K562 (cell line): Measurements from ENCODE around the gene ARID4B. TPM values are rescaled to one million over a fixed set of nuclear protein-coding genes. Genes with fewer than 3 reads are reported as not detected.

Experiments used
- CEBPZ ChIP-seq: fragments of 150-350 bp; IDR thresholded peaks from 2 replicates; pipeline ENCODE4 v1.6.1; 2014; ENCODE audit warnings: low read depth, mild to moderate bottlenecking, low read length, borderline replicate concordance
- FOSL1 ChIP-seq: fragments of 200-800 bp; sonication (Bioruptor generic); conservative IDR thresholded peaks from 2 replicates; pipeline ENCODE4 v1.6.1; 2016; ENCODE audit warnings: missing genetic modification characterization, missing compliant biosample characterization
- HCFC1 ChIP-seq: IDR thresholded peaks from 2 replicates; pipeline ENCODE4 v1.6.1; 2012; ENCODE audit warnings: low read depth, low read length, improper control_type of control experiment
- HNRNPLL ChIP-seq: fragments of 200-400 bp; formaldehyde crosslinking; IDR thresholded peaks from 2 replicates; pipeline ENCODE4 v1.6.1; 2017; ENCODE audit warnings: low read length, low read depth, mild to moderate bottlenecking; ENCODE audit not compliant: poor library complexity, severe bottlenecking
- MTA2 ChIP-seq: fragments of 450-650 bp; IDR thresholded peaks from 2 replicates; pipeline ENCODE4 v1.6.1; 2016; ENCODE audit warnings: low read depth
- NCOA4 ChIP-seq: fragments of 450-650 bp; IDR thresholded peaks from 2 replicates; pipeline ENCODE4 v1.6.1; 2018; ENCODE audit warnings: mild to moderate bottlenecking; ENCODE audit not compliant: partially characterized antibody
- PRMT5 ChIP-seq: sonication (generic); formaldehyde crosslinking; IDR thresholded peaks from 2 replicates; pipeline ENCODE4 v1.5.0; 2020; ENCODE audit warnings: missing genetic modification reagents
- SMC3 ChIP-seq: conservative IDR thresholded peaks from 2 replicates; pipeline ENCODE4 v1.6.1; 2011; ENCODE audit warnings: low read depth, low read length, improper control_type of control experiment; ENCODE audit not compliant: insufficient read depth
- ZBED1 ChIP-seq: IDR thresholded peaks from 2 replicates; pipeline ENCODE4 v1.6.1; 2014
- ZBTB1 ChIP-seq: sonication (generic); formaldehyde crosslinking; IDR thresholded peaks from 2 replicates; pipeline ENCODE4 v1.8.1; 2023; ENCODE audit warnings: missing genetic modification reagents, low read depth, mild to moderate bottlenecking, borderline replicate concordance
- ZC3H8 ChIP-seq: fragments of 450-650 bp; IDR thresholded peaks from 2 replicates; pipeline ENCODE4 v1.6.1; 2017
- ZNF134 ChIP-seq: fragments of 250-450 bp; sonication (Bioruptor Pico); conservative IDR thresholded peaks from 2 replicates; pipeline ENCODE4 v1.4.0; 2020
- ZNF384 ChIP-seq: IDR thresholded peaks from 2 replicates; pipeline ENCODE4 v1.6.1; 2012; ENCODE audit warnings: low read depth, low read length, improper control_type of control experiment
- ZNF584 ChIP-seq: fragments of 200-800 bp; sonication (Bioruptor generic); IDR thresholded peaks from 2 replicates; pipeline ENCODE4 v1.6.1; 2016; ENCODE audit warnings: low read depth, mild to moderate bottlenecking, missing genetic modification characterization, missing compliant biosample characterization
- ZNF785 ChIP-seq: fragments of 250-450 bp; sonication (Bioruptor Pico); IDR thresholded peaks from 2 replicates; pipeline ENCODE4 v1.4.0; 2020; ENCODE audit warnings: mild to moderate bottlenecking
- polyA plus RNA-seq, 8 experiments: library from polyadenylated mRNA; depleted of rRNA in 4 of 8; stranded (reverse) in 5 of 8; unstranded in 3 of 8; fragments of >200 nt; fragmentation: Nextera tagmentation in 2 of 8; fragmentation: Illumina TruSeq in 1 of 8; extraction: Ambion mirVana in 2 of 8; extraction: Trizol in 1 of 8; gene quantifications; 2 replicates each; pipeline versions ENCODE4 v1.2.1 to v1.2.3, GENCODE V29; 2011 to 2014; ENCODE audit warnings: inconsistent platforms in 1 of 8, missing spikeins in 1 of 8
- total RNA-seq, 7 experiments: library from RNA; depleted of rRNA in 6 of 7; stranded (reverse); fragments of >200 nt in 6 of 7; fragmentation: Illumina TruSeq in 2 of 7; extraction: Trizol in 2 of 7; gene quantifications; 2 replicates each; pipeline versions ENCODE4 v1.2.1 to v1.2.3, GENCODE V29; 2011 to 2021; ENCODE audit warnings: low replicate concordance in 1 of 7
- TF ChIP-seq, protein P1 (sequence below): IDR thresholded peaks from 3 replicates; pipeline ENCODE4 v1.6.1; 2011; ENCODE audit warnings: borderline replicate concordance, mild to moderate bottlenecking; ENCODE audit not compliant: insufficient read length, insufficient read depth
- TF ChIP-seq, protein P2 (sequence below): fragments of 200-800 bp; sonication (Bioruptor generic); IDR thresholded peaks from 2 replicates; pipeline ENCODE4 v1.6.1; 2017; ENCODE audit warnings: missing genetic modification characterization, missing compliant biosample characterization
- TF ChIP-seq, protein P3 (sequence below): fragments of 450-650 bp; formaldehyde crosslinking; IDR thresholded peaks from 2 replicates; pipeline ENCODE4 v1.4.0; 2022; ENCODE audit warnings: missing genetic modification characterization

Gene ARID4B
- total and polyA plus RNA-seq, 9 of the 15 experiments (the other 6 are each of a cell fraction or from before 2014, with no cell fraction given): 8.4 to 38.9 (median 18.5) TPM

GRCh38 chr1:235328271-235329138, 526 bp upstream of the ARID4B start, which contains the start of gene GGPS1 (continued):
- no peak for TF ChIP-seq CEBPZ
- TF ChIP-seq ZNF584 (CRISPR knock-in tag): no peak
- TF ChIP-seq NCOA4: no peak
- TF ChIP-seq ZC3H8: 0 out of 2 replicates have a peak, but pooled peaks have one; percentile 9
- 0 out of 2 replicates have a peak, but pooled peaks have one; percentile 48 for TF ChIP-seq ZBTB1
- TF ChIP-seq, protein P1, sequence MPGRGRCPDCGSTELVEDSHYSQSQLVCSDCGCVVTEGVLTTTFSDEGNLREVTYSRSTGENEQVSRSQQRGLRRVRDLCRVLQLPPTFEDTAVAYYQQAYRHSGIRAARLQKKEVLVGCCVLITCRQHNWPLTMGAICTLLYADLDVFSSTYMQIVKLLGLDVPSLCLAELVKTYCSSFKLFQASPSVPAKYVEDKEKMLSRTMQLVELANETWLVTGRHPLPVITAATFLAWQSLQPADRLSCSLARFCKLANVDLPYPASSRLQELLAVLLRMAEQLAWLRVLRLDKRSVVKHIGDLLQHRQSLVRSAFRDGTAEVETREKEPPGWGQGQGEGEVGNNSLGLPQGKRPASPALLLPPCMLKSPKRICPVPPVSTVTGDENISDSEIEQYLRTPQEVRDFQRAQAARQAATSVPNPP: no peak
- TF ChIP-seq, protein P2, sequence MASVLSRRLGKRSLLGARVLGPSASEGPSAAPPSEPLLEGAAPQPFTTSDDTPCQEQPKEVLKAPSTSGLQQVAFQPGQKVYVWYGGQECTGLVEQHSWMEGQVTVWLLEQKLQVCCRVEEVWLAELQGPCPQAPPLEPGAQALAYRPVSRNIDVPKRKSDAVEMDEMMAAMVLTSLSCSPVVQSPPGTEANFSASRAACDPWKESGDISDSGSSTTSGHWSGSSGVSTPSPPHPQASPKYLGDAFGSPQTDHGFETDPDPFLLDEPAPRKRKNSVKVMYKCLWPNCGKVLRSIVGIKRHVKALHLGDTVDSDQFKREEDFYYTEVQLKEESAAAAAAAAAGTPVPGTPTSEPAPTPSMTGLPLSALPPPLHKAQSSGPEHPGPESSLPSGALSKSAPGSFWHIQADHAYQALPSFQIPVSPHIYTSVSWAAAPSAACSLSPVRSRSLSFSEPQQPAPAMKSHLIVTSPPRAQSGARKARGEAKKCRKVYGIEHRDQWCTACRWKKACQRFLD (CRISPR knock-in tag): no peak
- TF ChIP-seq HNRNPLL: peak; percentile 29
- TF ChIP-seq, protein P3, sequence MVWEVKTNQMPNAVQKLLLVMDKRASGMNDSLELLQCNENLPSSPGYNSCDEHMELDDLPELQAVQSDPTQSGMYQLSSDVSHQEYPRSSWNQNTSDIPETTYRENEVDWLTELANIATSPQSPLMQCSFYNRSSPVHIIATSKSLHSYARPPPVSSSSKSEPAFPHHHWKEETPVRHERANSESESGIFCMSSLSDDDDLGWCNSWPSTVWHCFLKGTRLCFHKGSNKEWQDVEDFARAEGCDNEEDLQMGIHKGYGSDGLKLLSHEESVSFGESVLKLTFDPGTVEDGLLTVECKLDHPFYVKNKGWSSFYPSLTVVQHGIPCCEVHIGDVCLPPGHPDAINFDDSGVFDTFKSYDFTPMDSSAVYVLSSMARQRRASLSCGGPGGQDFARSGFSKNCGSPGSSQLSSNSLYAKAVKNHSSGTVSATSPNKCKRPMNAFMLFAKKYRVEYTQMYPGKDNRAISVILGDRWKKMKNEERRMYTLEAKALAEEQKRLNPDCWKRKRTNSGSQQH (CRISPR knock-in tag): peak; percentile 47; the same call in 1 of the 2 replicates
- TF ChIP-seq ZBED1: no peak
- TF ChIP-seq ZNF384: peak; percentile 60
- TF ChIP-seq HCFC1: peak; percentile 93
- no peak; the same call in 1 of the 2 replicates for TF ChIP-seq FOSL1
- peak; percentile 33; the same call in 1 of the 2 replicates for TF ChIP-seq MTA2
- no peak for TF ChIP-seq ZNF785 (CRISPR knock-in tag)
- TF ChIP-seq ZNF134: no peak
- no peak for TF ChIP-seq PRMT5 (CRISPR knock-in tag)
- no peak; the same call in 1 of the 2 replicates for TF ChIP-seq SMC3
